Globus pallidus (tissue), 1 donor: ENCODE measurements around the gene DBH.

ENCODE experiments used
- DNase-seq: peaks from one replicate; pipeline ENCODE4 v3.0.0-alpha.2; 2015; ENCODE audit warnings: low spot score

The DBH gene

GRCh38 chr9:133701981-133702797 is 66.0 kb downstream of the DBH start:
- DNase-seq, result no peak

GRCh38 chr9:133702798-133703590 is 66.8 kb downstream of the DBH start:
- no peak for DNase-seq

GRCh38 chr9:133703591-133704399 is 67.6 kb downstream of the DBH start:
- no peak for DNase-seq

GRCh38 chr9:133704711-133705181 is 68.6 kb downstream of the DBH start:
- DNase-seq, result no peak

- DNase-seq, result no peak
Measured at GRCh38 chr9:133705576-133705975, 69.4 kb downstream of the DBH start.

- no peak for DNase-seq
Measured at GRCh38 chr9:133706307-133707050, 70.3 kb downstream of the DBH start.

GRCh38 chr9:133707065-133707762 is 71.1 kb downstream of the DBH start:
- DNase-seq, result no peak

GRCh38 chr9:133707763-133708245 is 71.6 kb downstream of the DBH start:
- no peak for DNase-seq

- DNase-seq, result no peak
Measured at GRCh38 chr9:133708246-133709014, 72.3 kb downstream of the DBH start.
